AG04450 (cell line): Measurements from ENCODE around the gene HIRIP3. TPM values are rescaled to one million over a fixed set of nuclear protein-coding genes. Genes with fewer than 3 reads are reported as not detected.

Experiments
- CTCF ChIA-PET: fragments of 300-600, 350-600 bp; formaldehyde crosslinking; extraction: SDS; loops from one replicate; lab custom pipeline; 2022; ENCODE audit warnings: antibody characterized with exemption, inconsistent platforms; lab: Charles Lee
- POLR2A ChIA-PET: fragments of 350-600 bp; formaldehyde crosslinking; extraction: SDS; loops from one replicate; lab custom pipeline; 2021; ENCODE audit warnings: antibody characterized with exemption, inconsistent platforms; lab: Yijun Ruan, JAX
- DNase-seq: peaks from one replicate; pipeline ENCODE4 v3.0.0-alpha.2; 2011; ENCODE audit warnings: low read depth, low spot score
- H3K27ac ChIP-seq: one replicate; pipeline ENCODE4 v1.5.1; 2012; ENCODE audit warnings: low read depth, low read length, control low read depth
- H3K27me3 ChIP-seq: one replicate; pipeline ENCODE4 v1.6.0; 2012; ENCODE audit warnings: low read length; ENCODE audit not compliant: control insufficient read depth, insufficient read depth
- H3K4me3 ChIP-seq: 2 replicates; pipeline ENCODE4 v1.5.1; 2011; ENCODE audit warnings: mild to moderate bottlenecking, low read depth, low read length, control low read depth
- H3K9me3 ChIP-seq: 2 replicates; pipeline ENCODE4 v1.5.1; 2012; ENCODE audit warnings: low read length; ENCODE audit not compliant: control insufficient read depth, insufficient read depth
- CTCF ChIP-seq: IDR thresholded peaks from 2 replicates; pipeline ENCODE4 v1.5.1; 2011; ENCODE audit warnings: low read depth, low read length, control low read depth, inconsistent platforms
- polyA plus RNA-seq: library from polyadenylated mRNA; depleted of rRNA; stranded (reverse); fragments of >200 nt; gene quantifications from 2 replicates; pipeline ENCODE4 v1.2.3, GENCODE V29; 2011

The HIRIP3 gene
- polyA plus RNA-seq, 1 experiment: 2.5 TPM

- no peak overlapping the region for H3K27ac ChIP-seq
- DNase-seq: no peak
- H3K9me3 ChIP-seq: no peaks in the 10 kb centered on the region; the same call in 1 of the 2 replicates
- no peaks in the 10 kb centered on the region for H3K27me3 ChIP-seq
- POLR2A ChIA-PET: interaction anchor here (0.6 to 1.7 kb wide), 3 partner anchors 32 to 483 kb away, joined by 3 to 7 read pairs (median 4); partner anchors contain the start of gene TMEM219
- no peak overlapping the region for H3K4me3 ChIP-seq
- CTCF ChIA-PET: no interaction called here
- no peak for TF ChIP-seq CTCF
Observed at GRCh38 chr16:29993903-29994599, 1.4 kb downstream of the HIRIP3 start.

GRCh38 chr16:29993191-29993902 lies 2.1 kb downstream of the HIRIP3 start:
- no peak for DNase-seq
- ChIA-PET POLR2A (no interaction called here), CTCF (no interaction called here)
- no peaks in the 10 kb centered on the region for H3K27me3 ChIP-seq
- H3K9me3 ChIP-seq: no peaks in the 10 kb centered on the region; the same call in 1 of the 2 replicates
- H3K27ac ChIP-seq: no peak overlapping the region
- H3K4me3 ChIP-seq: no peak overlapping the region
- TF ChIP-seq CTCF: no peak

- CTCF ChIA-PET: no interaction called here
- POLR2A ChIA-PET: interaction anchor here (0.6 kb wide), 1 partner anchor 91 kb away, joined by 4 read pairs; no protein-coding TSS in a partner anchor
- no peak for DNase-seq
Observed at GRCh38 chr16:29992344-29992967, 3.0 kb downstream of the HIRIP3 start.

GRCh38 chr16:29991571-29991904 lies 3.9 kb downstream of the HIRIP3 start:
- no peak overlapping the region for H3K4me3 ChIP-seq
- H3K27me3 ChIP-seq: no peaks in the 10 kb centered on the region
- ChIA-PET CTCF (no interaction called here), POLR2A (no interaction called here)
- no peak for TF ChIP-seq CTCF
- H3K9me3 ChIP-seq: no peaks in the 10 kb centered on the region; the same call in 1 of the 2 replicates
- H3K27ac ChIP-seq: no peak overlapping the region
- no peak for DNase-seq

More at GRCh38 chr16:29992344-29992967, 3.0 kb downstream of the HIRIP3 start:
- TF ChIP-seq CTCF: no peak
- Histone ChIP-seq H3K4me3 (no peak overlapping the region), H3K9me3 (no peaks in the 10 kb centered on the region; the same call in 1 of the 2 replicates), H3K27me3 (no peaks in the 10 kb centered on the region), H3K27ac (no peak overlapping the region)
